Stimulated activated naive CD4-positive, alpha-beta T cell (primary cell): ENCODE data around the gene AOPEP.

Source experiments
- DNase-seq, 6 experiments: peaks; one replicate each; lab custom pipeline; 2025; lab: John Stamatoyannopoulos, UW

The AOPEP gene

DNA sequence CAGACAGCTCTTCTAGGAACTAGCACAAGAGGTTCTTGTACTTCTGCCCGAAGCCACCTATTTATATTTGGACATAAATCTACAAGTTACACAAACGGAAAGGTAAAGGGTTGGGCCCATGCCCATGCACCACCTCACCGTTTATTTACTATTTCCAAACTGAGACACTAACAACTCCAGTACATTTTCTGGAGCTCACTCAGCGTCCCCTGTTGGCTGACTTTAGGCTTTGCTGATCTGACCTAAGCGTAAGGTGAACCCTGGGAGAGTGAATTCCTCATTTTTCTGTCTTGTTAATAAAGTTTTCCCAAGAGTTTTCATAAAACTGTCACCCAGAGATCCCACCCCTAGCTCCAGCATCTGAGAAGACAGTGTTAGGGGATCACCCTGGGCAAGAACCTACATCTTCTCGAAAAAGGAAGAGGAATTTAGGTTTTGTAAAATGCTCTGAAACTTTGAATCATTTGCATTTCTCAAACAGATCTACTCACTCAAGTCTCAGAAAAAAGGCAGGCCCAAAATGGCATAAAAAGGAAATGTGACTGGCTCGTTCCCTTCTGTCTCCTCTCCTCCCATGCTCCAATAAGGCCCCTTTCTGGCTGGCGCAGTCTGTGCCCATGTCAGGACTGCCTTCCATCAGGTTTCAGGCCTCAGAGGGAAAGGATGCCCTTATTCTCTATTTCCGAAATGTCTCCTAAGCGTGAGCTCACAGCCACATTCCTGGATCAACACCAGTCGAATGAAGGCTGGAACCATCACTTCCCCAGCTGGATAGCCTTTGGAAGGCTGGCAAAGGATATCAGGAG is 389.7 kb downstream of the AOPEP start:
- DNase-seq, result no peak

DNA sequence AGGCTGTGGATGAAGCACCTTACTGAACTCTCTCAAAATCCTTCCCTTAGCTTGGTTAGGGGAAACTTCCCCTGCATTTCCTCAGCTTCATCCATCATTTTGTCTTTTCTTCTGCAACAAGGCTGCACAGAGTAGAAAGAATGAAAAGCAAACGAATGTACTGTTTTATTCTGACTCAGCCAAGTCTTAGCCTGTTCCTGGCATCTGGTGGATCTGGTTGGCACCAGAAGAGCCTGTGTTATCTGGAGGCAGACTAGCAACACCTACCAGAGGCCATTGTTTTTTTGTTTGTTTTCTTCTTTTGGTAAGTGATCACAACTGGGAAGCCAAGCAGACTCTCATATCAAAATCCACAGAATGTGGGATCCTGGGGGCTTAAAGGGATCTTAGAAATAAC is 390.3 kb downstream of the AOPEP start:
- DNase-seq, result no peak

GRCh38 chr9:95118596-95118995 is 392.1 kb downstream of the AOPEP start:
- DNase-seq, result no peak

- no peak for DNase-seq
Observed at GRCh38 chr9:95120781-95121370, 394.4 kb downstream of the AOPEP start.

- no peak for DNase-seq
Observed at GRCh38 chr9:95124582-95125367, 398.3 kb downstream of the AOPEP start.

DNA sequence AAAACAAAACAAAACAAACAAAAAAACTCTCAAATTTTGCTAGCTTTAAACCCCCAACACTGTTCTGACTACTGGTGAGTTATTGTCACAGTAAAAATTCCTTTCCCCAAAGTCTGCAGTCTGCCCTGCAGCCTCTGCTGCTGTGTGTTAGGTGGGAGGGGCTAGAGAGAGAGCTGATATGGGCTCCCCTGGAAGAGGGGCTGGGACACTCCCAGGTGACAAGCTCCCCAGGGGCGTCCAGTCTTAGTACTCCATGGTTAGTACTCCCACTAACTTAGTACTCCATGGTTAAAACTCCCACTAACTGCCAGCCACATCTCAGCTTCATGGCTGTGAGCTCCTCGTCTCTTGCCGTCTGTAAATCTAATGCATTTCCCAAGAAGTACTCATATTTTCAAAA is 399.2 kb downstream of the AOPEP start:
- DNase-seq, result no peak

- no peak for DNase-seq
Observed at GRCh38 chr9:95126739-95127138, 400.2 kb downstream of the AOPEP start.

GRCh38 chr9:95127249-95128176 is 401.0 kb downstream of the AOPEP start:
- peak in 5 of 6 experiments; percentile 41 to 57 (median 46) for DNase-seq

DNA sequence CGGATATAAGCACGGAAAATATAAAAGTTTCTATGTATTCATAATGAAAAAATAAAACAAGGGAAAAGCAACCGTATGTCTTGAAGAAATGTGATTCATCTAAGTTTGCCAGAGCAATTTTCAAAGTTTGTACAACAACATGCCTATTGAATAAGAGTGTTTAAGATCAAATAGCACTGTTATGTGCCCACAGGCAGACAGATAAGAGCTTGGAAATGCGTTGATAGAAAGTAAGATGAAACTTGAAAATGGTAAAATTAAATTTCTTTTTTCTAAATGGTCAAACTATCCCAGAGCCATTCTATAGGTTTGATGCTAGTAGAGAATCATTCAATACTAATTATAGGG is 401.7 kb downstream of the AOPEP start:
- DNase-seq, result no peak

DNA sequence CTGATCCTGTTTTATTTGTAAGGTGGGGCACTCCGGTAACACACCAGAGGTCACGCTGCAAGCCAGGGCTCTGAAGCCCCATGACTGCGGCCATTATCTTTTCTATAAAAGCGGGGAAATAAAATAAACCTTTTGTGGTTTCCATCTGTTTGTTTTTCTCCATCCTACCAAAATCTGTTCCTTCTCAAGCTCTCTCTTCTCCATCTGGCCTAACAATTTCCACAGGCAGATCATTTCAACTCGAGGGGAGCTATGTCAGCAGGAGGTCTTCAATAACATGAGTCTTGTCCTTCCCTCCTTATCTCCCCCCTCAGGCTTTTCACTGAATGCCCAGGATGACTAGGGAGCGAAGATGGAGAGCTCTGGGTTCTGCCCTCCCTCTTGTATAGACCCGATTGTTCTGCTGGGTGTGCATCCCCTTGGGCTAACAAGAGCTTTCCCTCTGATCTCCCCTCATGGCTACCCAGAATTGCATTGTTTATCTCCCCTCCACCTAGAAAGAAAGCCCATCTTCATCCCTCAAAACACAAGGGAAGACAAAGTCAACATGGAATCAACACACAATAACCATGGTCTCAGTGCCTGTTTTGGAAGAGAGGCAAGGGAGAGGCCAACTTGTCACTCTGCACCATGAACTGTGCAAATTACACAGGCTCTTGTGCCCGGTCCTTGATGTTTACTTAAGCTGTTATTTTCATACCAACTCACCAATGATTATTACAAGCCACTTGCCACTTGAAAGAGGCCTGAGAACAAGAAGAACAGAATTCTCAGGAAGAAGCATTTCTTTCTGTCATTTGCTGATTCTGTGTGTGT is 403.2 kb downstream of the AOPEP start:
- DNase-seq, result no peak

- DNase-seq, result no peak
Observed at GRCh38 chr9:95130484-95130883, 404.0 kb downstream of the AOPEP start.

GRCh38 chr9:95131023-95131943 is 404.8 kb downstream of the AOPEP start:
- peak in 5 of 6 experiments; percentile 13 to 38 (median 29) for DNase-seq

DNA sequence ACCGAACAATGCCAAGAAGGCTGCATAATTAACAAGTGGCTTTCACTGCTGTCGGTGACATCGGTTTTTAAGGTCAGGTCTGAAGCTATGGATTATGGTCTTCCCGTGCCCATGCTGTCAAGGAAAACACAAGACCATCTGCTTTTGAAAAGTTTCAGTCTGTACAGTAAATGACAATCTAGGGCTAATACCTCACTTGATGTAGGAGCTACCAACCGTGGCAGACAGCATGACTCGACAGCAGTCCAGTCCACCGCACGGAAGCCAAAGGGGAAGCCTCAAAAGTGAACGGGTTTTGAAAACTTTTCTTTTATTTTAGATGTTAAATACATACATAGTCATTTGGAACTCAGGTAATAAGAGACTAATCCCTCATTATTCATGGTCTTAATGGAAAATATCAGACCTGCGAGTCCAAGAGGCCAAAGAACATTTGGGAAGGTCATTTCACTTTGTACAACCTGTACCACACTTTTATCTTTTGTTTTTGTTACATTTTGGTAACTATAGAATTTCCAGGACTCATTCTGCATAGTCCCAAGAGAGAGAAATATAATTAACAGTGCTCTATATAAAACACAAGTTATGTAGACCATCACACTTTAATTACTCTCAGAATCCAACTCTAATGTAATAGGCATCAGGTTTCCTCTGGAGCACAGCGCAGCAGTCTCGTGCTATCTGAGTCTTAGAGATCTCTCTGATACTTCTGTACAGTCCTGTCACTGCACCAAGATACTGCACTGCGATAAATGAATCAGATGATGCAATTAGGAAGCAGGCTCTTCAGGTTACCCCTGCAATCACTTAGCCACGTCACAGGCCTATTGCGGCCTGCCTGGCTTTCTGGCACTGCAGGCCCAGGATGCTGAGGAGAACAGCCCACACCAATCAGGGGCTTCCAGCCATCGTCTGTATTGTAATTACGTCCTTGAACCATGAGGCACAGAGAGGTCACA is 406.1 kb downstream of the AOPEP start:
- no peak for DNase-seq

DNA sequence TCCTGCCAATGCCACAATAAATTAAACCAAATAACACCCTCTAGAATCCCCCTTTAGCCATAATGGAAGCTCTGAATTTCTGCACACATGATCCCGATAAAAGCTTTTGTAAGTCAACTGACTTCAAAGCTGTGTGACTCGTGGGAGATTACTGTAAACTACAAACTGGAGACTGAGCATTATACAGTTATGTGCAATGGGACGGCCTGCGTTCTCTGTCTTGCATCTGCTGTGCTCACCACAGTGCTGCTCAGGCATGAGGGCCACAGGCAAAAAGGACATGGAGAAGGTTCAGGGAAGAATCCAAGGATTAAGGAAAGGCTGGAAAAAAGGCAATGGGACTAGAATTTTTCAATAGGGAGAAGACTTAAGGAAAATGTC is 406.8 kb downstream of the AOPEP start:
- no peak for DNase-seq

GRCh38 chr9:95134457-95134881 is 408.0 kb downstream of the AOPEP start:
- no peak for DNase-seq

- no peak for DNase-seq
Observed at GRCh38 chr9:95135756-95136155, 409.3 kb downstream of the AOPEP start.
